Upper lobe of right lung (tissue), 1 donor: Measurements from ENCODE around the gene CC2D2B. TPM values are rescaled to one million over a fixed set of nuclear protein-coding genes. Genes with fewer than 3 reads are reported as not detected.

Experiments
- ATAC-seq: fragments of 200-7000 bp; cut with Tn5 transposase; one replicate; pipeline ENCODE4 v1.9.1; 2020; ENCODE audit warnings: mild to moderate bottlenecking, moderate library complexity
- DNase-seq: peaks from one replicate; pipeline ENCODE4 v3.0.0-alpha.2; 2020
- H3K27ac ChIP-seq: fragments of 200-600 bp; one replicate; pipeline ENCODE4 v1.8.0; 2022
- H3K27me3 ChIP-seq: fragments of 200-600 bp; one replicate; pipeline ENCODE4 v1.8.0; 2022; ENCODE audit warnings: mild to moderate bottlenecking
- H3K36me3 ChIP-seq: fragments of 200-600 bp; one replicate; pipeline ENCODE4 v1.8.0; 2022
- H3K4me1 ChIP-seq: fragments of 200-600 bp; one replicate; pipeline ENCODE4 v1.8.0; 2022
- H3K4me3 ChIP-seq: fragments of 200-600 bp; one replicate; pipeline ENCODE4 v1.8.0; 2022; ENCODE audit warnings: mild to moderate bottlenecking
- H3K9me3 ChIP-seq: fragments of 200-600 bp; one replicate; pipeline ENCODE4 v1.8.0; 2022
- CTCF ChIP-seq: fragments of 200-600 bp; IDR thresholded peaks from one replicate; pipeline ENCODE4 v1.8.0; 2022; ENCODE audit warnings: antibody characterized with exemption
- intact Hi-C: fragments of 100-400 bp; cut with DNase I; formaldehyde crosslinking; loops from one replicate; pipeline ENCODE4 v1.11.0; 2022
- total RNA-seq: library from RNA; stranded (reverse); fragmentation: NEBNext Ultra II Directional; extraction: Animal tissue kit (Norgen Biotek cat#: 25700); gene quantifications from one replicate; pipeline ENCODE4 v1.2.1, GENCODE V29; 2021
- donor health status: DM: no; HTN: yes; CAD: no; lungs with severe emphysema.

CC2D2B gene
- total RNA-seq, 1 donor from 2014 or later, result 2.8 TPM

- DNase-seq, result no peak
- H3K36me3 ChIP-seq, result peaks cover 48% of the 10 kb centered on the region
- H3K4me1 ChIP-seq, result no peaks in the 10 kb centered on the region
- no peak for ATAC-seq
- intact Hi-C loops, result no loop called here
- no peak overlapping the region for H3K4me3 ChIP-seq
- H3K27me3 ChIP-seq, result no peaks in the 10 kb centered on the region
- H3K27ac ChIP-seq, result no peak overlapping the region
- H3K9me3 ChIP-seq, result no peaks in the 10 kb centered on the region
- no peak for TF ChIP-seq CTCF
Observed at GRCh38 chr10:96061232-96061631, 153.5 kb downstream of the CC2D2B start.

GRCh38 chr10:96072674-96073073, 164.9 kb downstream of the CC2D2B start:
- Histone ChIP-seq H3K27me3 (no peaks in the 10 kb centered on the region), H3K9me3 (no peaks in the 10 kb centered on the region), H3K4me1 (no peaks in the 10 kb centered on the region), H3K27ac (no peak overlapping the region), H3K4me3 (no peak overlapping the region), H3K36me3 (no peaks in the 10 kb centered on the region)
- no peak for DNase-seq
- intact Hi-C loops, result no loop called here
- ATAC-seq, result no peak
- no peak for TF ChIP-seq CTCF

GRCh38 chr10:96073722-96074121, 165.9 kb downstream of the CC2D2B start:
- Histone ChIP-seq H3K4me1 (no peaks in the 10 kb centered on the region), H3K27me3 (no peaks in the 10 kb centered on the region), H3K9me3 (no peaks in the 10 kb centered on the region), H3K4me3 (no peak overlapping the region), H3K27ac (no peak overlapping the region), H3K36me3 (no peaks in the 10 kb centered on the region)
- DNase-seq (no peak), ATAC-seq (no peak)
- intact Hi-C loops, result no loop called here
- no peak for TF ChIP-seq CTCF

- no peaks in the 10 kb centered on the region for H3K36me3 ChIP-seq
- H3K4me1 ChIP-seq, result no peaks in the 10 kb centered on the region
- ATAC-seq (no peak), DNase-seq (no peak)
- no peaks in the 10 kb centered on the region for H3K27me3 ChIP-seq
- no peak overlapping the region for H3K4me3 ChIP-seq
- H3K9me3 ChIP-seq, result no peaks in the 10 kb centered on the region
- no peak for TF ChIP-seq CTCF
- no peak overlapping the region for H3K27ac ChIP-seq
- intact Hi-C loops, result no loop called here
Observed at GRCh38 chr10:96074776-96075175, 167.0 kb downstream of the CC2D2B start.

GRCh38 chr10:96075977-96076376, 168.2 kb downstream of the CC2D2B start:
- H3K36me3 ChIP-seq, result no peaks in the 10 kb centered on the region
- TF ChIP-seq CTCF, result no peak
- DNase-seq (no peak), ATAC-seq (no peak)
- H3K4me3 ChIP-seq, result no peak overlapping the region
- intact Hi-C loops, result no loop called here
- H3K4me1 ChIP-seq, result no peaks in the 10 kb centered on the region
- no peak overlapping the region for H3K27ac ChIP-seq
- H3K9me3 ChIP-seq, result no peaks in the 10 kb centered on the region
- H3K27me3 ChIP-seq, result no peaks in the 10 kb centered on the region

GRCh38 chr10:96077156-96077555, 169.4 kb downstream of the CC2D2B start:
- ATAC-seq (no peak), DNase-seq (no peak)
- Histone ChIP-seq H3K36me3 (no peaks in the 10 kb centered on the region), H3K4me1 (no peaks in the 10 kb centered on the region), H3K9me3 (no peaks in the 10 kb centered on the region), H3K27me3 (no peaks in the 10 kb centered on the region), H3K4me3 (no peak overlapping the region), H3K27ac (no peak overlapping the region)
- intact Hi-C loops, result no loop called here
- TF ChIP-seq CTCF, result no peak
